ENCODE measurements around the gene CINP.

GRCh38 chr14:102353126-102353619 is 9.5 kb downstream of the CINP start:
- TF ChIP-seq CTCF (IDR thresholded peaks at IDR 0.05; ENCODE audit: low read depth, low read length) (no peak), POLR2A (IDR thresholded peaks at IDR 0.05; ENCODE audit: extremely low read depth, insufficient read length) (no peak), MAX (IDR thresholded peaks at IDR 0.05; ENCODE audit: low read depth, low read length) (no peak), MYC (IDR thresholded peaks at IDR 0.05; ENCODE audit: low read depth, low read length) (no peak)
